Endothelial cell of umbilical vein (primary cell): ENCODE measurements around the gene HTR7. TPM values are rescaled to one million over a fixed set of nuclear protein-coding genes. Genes with fewer than 3 reads are reported as not detected.

ENCODE experiments used
- BruUV-seq: library from RNA; stranded (reverse); fragments of 400-500 nt; replicated peaks from 2 replicates; lab custom pipeline; 2021; lab: Mats Ljungman, UMichigan
- CTCF ChIA-PET: fragments of 300-600, 350-600 bp; sonication (Branson Sonifier 250); formaldehyde crosslinking; loops from one replicate; lab custom pipeline; 2021; ENCODE audit warnings: antibody characterized with exemption, inconsistent platforms; lab: Charles Lee
- POLR2A ChIA-PET: fragments of 300-600, 350-600 bp; sonication (Branson Sonifier 250); formaldehyde crosslinking; loops from one replicate; lab custom pipeline; 2021; ENCODE audit warnings: antibody characterized with exemption, inconsistent platforms; lab: Charles Lee
- DNase-seq: peaks from one replicate; pipeline ENCODE4 v3.0.0-alpha.2; 2011; ENCODE audit warnings: low read depth, low spot score
- FAIRE-seq: peaks from 2 replicates; lab custom pipeline; 2011; peaks lifted over from hg19 to GRCh38; lab: Jason Lieb, UNC
- H2AFZ ChIP-seq: 2 replicates; pipeline ENCODE4 v1.6.0; 2012; ENCODE audit warnings: low read depth, low read length, control low read depth, inconsistent platforms
- H3K27ac ChIP-seq: 2 replicates; pipeline ENCODE4 v1.5.1; 2011; ENCODE audit warnings: low read depth, mild to moderate bottlenecking, control low read depth, low read length, moderate library complexity; ENCODE audit not compliant: insufficient read depth
- H3K27me3 ChIP-seq, 2 experiments: 2 replicates each; pipeline versions ENCODE4 v1.6.0 to v1.6.1; 2011; ENCODE audit warnings: low read length in 2 of 2, mixed read lengths in 1 of 2; ENCODE audit not compliant: control insufficient read depth in 2 of 2, insufficient read depth in 2 of 2
- H3K36me3 ChIP-seq, 2 experiments: 2 replicates in 1 of 2; 3 replicates in 1 of 2; pipeline ENCODE4 v1.5.1; 2011; ENCODE audit warnings: low read length in 2 of 2, mild to moderate bottlenecking in 1 of 2, moderate library complexity in 1 of 2; ENCODE audit not compliant: control insufficient read depth in 2 of 2, insufficient read depth in 2 of 2; ENCODE audit errors: extremely low read depth in 1 of 2
- H3K4me1 ChIP-seq: 3 replicates; pipeline ENCODE4 v1.5.1; 2011; ENCODE audit warnings: mild to moderate bottlenecking, low read length; ENCODE audit not compliant: control insufficient read depth, insufficient read depth; ENCODE audit errors: extremely low read depth
- H3K4me2 ChIP-seq: 2 replicates; pipeline ENCODE4 v1.6.1; 2011; ENCODE audit warnings: low read length, control low read depth, mixed read lengths; ENCODE audit not compliant: insufficient read depth
- H3K4me3 ChIP-seq, 3 experiments: fragments of 200-600 bp in 1 of 3; sonication (generic), shearing (Covaris generic) in 1 of 3; replicated peaks in 1 of 3; 2 replicates each; pipeline ENCODE4 v1.5.1; 2011 to 2016; ENCODE audit warnings: control low read depth in 3 of 3, low read length in 3 of 3, mild to moderate bottlenecking in 2 of 3, inconsistent platforms in 1 of 3, low read depth in 1 of 3, moderate library complexity in 1 of 3; ENCODE audit not compliant: insufficient read depth in 1 of 3
- H3K79me2 ChIP-seq: 2 replicates; pipeline ENCODE4 v1.6.0; 2012; ENCODE audit warnings: low read length, inconsistent platforms; ENCODE audit not compliant: control insufficient read depth, insufficient read depth
- H3K9ac ChIP-seq: replicated peaks from 2 replicates; pipeline ENCODE3; 2011; ENCODE audit warnings: low read length, control low read depth; ENCODE audit not compliant: insufficient read depth; ENCODE audit errors: extremely low read depth
- H3K9me1 ChIP-seq: replicated peaks from 3 replicates; pipeline ENCODE4 v1.6.0; 2011; ENCODE audit warnings: mild to moderate bottlenecking, low read length; ENCODE audit not compliant: control insufficient read depth, insufficient read depth; ENCODE audit errors: extremely low read depth
- H3K9me3 ChIP-seq: replicated peaks from 2 replicates; pipeline ENCODE4 v1.5.1; 2012; ENCODE audit warnings: low read length, inconsistent platforms; ENCODE audit not compliant: control insufficient read depth, insufficient read depth
- H4K20me1 ChIP-seq: replicated peaks from 2 replicates; pipeline ENCODE3; 2011; ENCODE audit warnings: mild to moderate bottlenecking, low read length; ENCODE audit not compliant: control insufficient read depth, insufficient read depth; ENCODE audit errors: extremely low read depth
- CTCF ChIP-seq, 2 donors: IDR thresholded peaks; 1 replicate in 1 of 2; 2 replicates in 1 of 2; pipeline ENCODE4 v1.5.1; 2011; ENCODE audit warnings: low read length in 2 of 2, mild to moderate bottlenecking in 2 of 2, moderate library complexity in 2 of 2, control low read depth in 1 of 2, inconsistent platforms in 1 of 2, low read depth in 1 of 2; ENCODE audit not compliant: insufficient read depth in 1 of 2; ENCODE audit errors: extremely low read depth in 1 of 2
- EZH2 ChIP-seq: IDR thresholded peaks from 2 replicates; pipeline ENCODE4 v1.6.1; 2012; ENCODE audit warnings: borderline replicate concordance, low read depth, mild to moderate bottlenecking, moderate library complexity, low read length, inconsistent platforms; ENCODE audit not compliant: severe bottlenecking
- JUN ChIP-seq: IDR thresholded peaks from 2 replicates; pipeline ENCODE4 v1.6.1; 2011; ENCODE audit warnings: borderline replicate concordance, low read depth; ENCODE audit not compliant: insufficient read length, insufficient read depth
- MAX ChIP-seq: IDR thresholded peaks from 2 replicates; pipeline ENCODE4 v1.6.1; 2011; ENCODE audit not compliant: insufficient read depth, insufficient read length
- POLR2A ChIP-seq: IDR thresholded peaks from 2 replicates; pipeline ENCODE4 v1.6.1; 2012; ENCODE audit warnings: low read depth, mild to moderate bottlenecking, control low read depth, low read length
- POLR2AphosphoS5 ChIP-seq: IDR thresholded peaks from 2 replicates; pipeline ENCODE4 v1.6.1; 2012; ENCODE audit warnings: low read depth, mild to moderate bottlenecking, control low read depth, low read length, moderate library complexity; ENCODE audit not compliant: insufficient read depth
- dilution Hi-C: fragments of 300-500 bp; cut with MboI; formaldehyde crosslinking; loops from one replicate; pipeline ENCODE4 v1.15.0; 2019; ENCODE audit warnings: low sequenced_read_pairs; ENCODE audit not compliant: extremely low pct_ligation_motif_present
- intact Hi-C: fragments of 100-400 bp; cut with micrococcal nuclease; formaldehyde crosslinking; loops from one replicate; pipeline ENCODE4 v1.10.0; 2022
- polyA plus RNA-seq, 4 experiments: library from polyadenylated mRNA; depleted of rRNA in 3 of 4; stranded (reverse) in 3 of 4; unstranded in 1 of 4; fragments of >200 nt; gene quantifications; 2 replicates each; pipeline versions ENCODE4 v1.2.1 to v1.2.3, GENCODE V29; 2011 to 2012; ENCODE audit warnings: missing spikeins in 1 of 4
- total RNA-seq: library from RNA; stranded (reverse); gene quantifications from 2 replicates; pipeline ENCODE4 v1.2.3, GENCODE V29; 2021

Gene HTR7
- total and polyA plus RNA-seq, 2 donors (not counting 3 experiments of a cell fraction or from before 2014, with no cell fraction given): 0.01 to 0.22 TPM

GRCh38 chr10:90718182-90718581 is 139.7 kb downstream of the HTR7 start:
- H3K79me2 ChIP-seq: no peaks in the 10 kb centered on the region
- H3K9me1 ChIP-seq: no peaks in the 10 kb centered on the region
- H3K9ac ChIP-seq: no peak overlapping the region
- H4K20me1 ChIP-seq: no peaks in the 10 kb centered on the region
- no peaks in the 10 kb centered on the region for H3K9me3 ChIP-seq
- no peak overlapping the region for H2AFZ ChIP-seq
- TF ChIP-seq JUN (no peak), POLR2AphosphoS5 (no peak), POLR2A (no peak), CTCF (IDR thresholded peaks at IDR 0.05; ENCODE audit: extremely low read depth in 1 of 2, insufficient read depth in 1 of 2, low read depth in 1 of 2, low read length in 2 of 2) (no peak), EZH2 (no peak), MAX (no peak)
- FAIRE-seq (no peak), DNase-seq (no peak)
- peaks cover 0 to 2% of the 10 kb centered on the region in 2 experiments for H3K27me3 ChIP-seq
- no peak overlapping the region for H3K27ac ChIP-seq
- dilution Hi-C loops: no loop called here
- H3K4me1 ChIP-seq: no peaks in the 10 kb centered on the region
- no peak overlapping the region for H3K4me3 ChIP-seq
- no TSS peak for BruUV-seq
- ChIA-PET POLR2A (no interaction called here), CTCF (interaction anchor here (0.7 to 1.4 kb wide), 3 partner anchors 34 to 430 kb away, joined by 3 to 6 read pairs (median 3); no protein-coding TSS in a partner anchor)
- H3K36me3 ChIP-seq: no peaks in the 10 kb centered on the region
- intact Hi-C loops: no loop called here
- H3K4me2 ChIP-seq: no peak overlapping the region
